Measurements from ENCODE around the gene TSGA10IP. TPM values are rescaled to one million over a fixed set of nuclear protein-coding genes. Genes with fewer than 3 reads are reported as not detected.

Gene TSGA10IP
- total and polyA plus RNA-seq, 12 donors = 0.01 TPM; not detected in 11

DNA sequence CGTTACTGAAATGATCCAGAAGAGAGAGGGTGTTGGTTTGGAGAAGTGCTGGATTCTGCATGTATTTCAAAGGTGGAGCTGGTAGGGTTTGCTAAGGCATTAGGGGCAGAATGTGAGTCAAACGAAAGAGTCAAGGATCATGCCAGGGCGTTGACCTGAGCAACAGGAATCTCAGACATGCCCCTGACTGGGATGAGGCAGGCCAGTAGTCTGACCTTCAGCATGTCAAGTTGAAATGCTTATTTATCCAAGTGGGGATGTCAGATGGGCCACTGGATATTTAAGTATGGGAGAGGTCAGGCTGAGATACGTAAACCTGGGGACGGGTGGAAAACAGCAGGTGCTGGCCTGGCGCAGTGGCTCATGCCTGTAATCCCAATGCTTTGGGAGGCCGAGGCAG is 2.7 kb upstream of the TSGA10IP start:
- no peak for TF ChIP-seq CTCF (IDR thresholded peaks at IDR 0.05)
- intact Hi-C loops (cut with DNase I) = no loop called here
- Histone ChIP-seq H3K27ac (peak overlapping the region in 1 of 10 donors; percentile 82), H3K36me3 (no peaks in the 10 kb centered on the region), H3K27me3 (peaks cover 0 to 19% (median 6%) of the 10 kb centered on the region in 7 donors), H3K4me3 (no peak overlapping the region), H3K9me3 (no peaks in the 10 kb centered on the region), H3K4me1 (peaks cover 0 to 15% (median 0%) of the 10 kb centered on the region in 9 donors)
- DNase-seq (no peak), ATAC-seq (no peak)
- 82 to 88% methylated on average over 7 of the region's 7 CpGs for WGBS, 2 donors

GRCh38 chr11:65944191-65944590 is 1.1 kb upstream of the TSGA10IP start:
- TF ChIP-seq CTCF (IDR thresholded peaks at IDR 0.05) = no peak
- Histone ChIP-seq H3K4me3 (no peak overlapping the region), H3K27ac (no peak overlapping the region), H3K9me3 (no peaks in the 10 kb centered on the region), H3K36me3 (no peaks in the 10 kb centered on the region), H3K4me1 (peaks cover 0 to 15% (median 0%) of the 10 kb centered on the region in 9 donors), H3K27me3 (peaks cover 0 to 23% (median 6%) of the 10 kb centered on the region in 7 donors)
- DNase-seq (no peak), ATAC-seq (no peak)
- intact Hi-C loops (cut with DNase I) = no loop called here
- WGBS, 2 donors = 89 to 91% methylated on average over 8 of the region's 8 CpGs

DNA sequence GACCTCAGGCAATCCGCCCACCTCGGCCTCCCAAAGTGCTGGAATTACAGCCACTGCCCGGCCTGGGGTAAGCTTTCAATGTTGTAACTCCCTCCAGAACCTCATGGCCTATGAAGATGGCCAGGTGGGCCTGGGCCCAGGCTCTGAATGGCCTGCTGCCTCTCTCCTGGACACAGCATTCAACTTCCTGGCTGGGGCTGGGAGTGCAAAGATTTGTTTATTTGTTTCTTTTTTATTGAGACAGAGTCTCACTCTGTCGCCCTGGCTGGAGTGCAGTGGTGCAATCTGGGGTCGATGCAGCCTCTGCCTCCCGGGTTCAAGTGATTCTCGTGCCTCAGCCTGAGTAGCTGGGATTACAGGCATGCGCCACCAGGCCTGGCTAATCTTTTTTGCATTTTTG is 513 bp upstream of the TSGA10IP start:
- TF ChIP-seq CTCF (IDR thresholded peaks at IDR 0.05) = no peak
- intact Hi-C loops (cut with DNase I) = no loop called here
- WGBS, 2 donors = 81 to 85% methylated on average over 8 of the region's 8 CpGs
- H3K9me3 ChIP-seq = no peaks in the 10 kb centered on the region
- H3K36me3 ChIP-seq = no peaks in the 10 kb centered on the region
- ATAC-seq (no peak), DNase-seq (no peak)
- H3K4me1 ChIP-seq = peaks cover 0 to 15% (median 0%) of the 10 kb centered on the region in 9 donors
- no peak overlapping the region for H3K27ac ChIP-seq
- H3K4me3 ChIP-seq = no peak overlapping the region
- H3K27me3 ChIP-seq = peaks cover 0 to 23% (median 6%) of the 10 kb centered on the region in 7 donors

DNA sequence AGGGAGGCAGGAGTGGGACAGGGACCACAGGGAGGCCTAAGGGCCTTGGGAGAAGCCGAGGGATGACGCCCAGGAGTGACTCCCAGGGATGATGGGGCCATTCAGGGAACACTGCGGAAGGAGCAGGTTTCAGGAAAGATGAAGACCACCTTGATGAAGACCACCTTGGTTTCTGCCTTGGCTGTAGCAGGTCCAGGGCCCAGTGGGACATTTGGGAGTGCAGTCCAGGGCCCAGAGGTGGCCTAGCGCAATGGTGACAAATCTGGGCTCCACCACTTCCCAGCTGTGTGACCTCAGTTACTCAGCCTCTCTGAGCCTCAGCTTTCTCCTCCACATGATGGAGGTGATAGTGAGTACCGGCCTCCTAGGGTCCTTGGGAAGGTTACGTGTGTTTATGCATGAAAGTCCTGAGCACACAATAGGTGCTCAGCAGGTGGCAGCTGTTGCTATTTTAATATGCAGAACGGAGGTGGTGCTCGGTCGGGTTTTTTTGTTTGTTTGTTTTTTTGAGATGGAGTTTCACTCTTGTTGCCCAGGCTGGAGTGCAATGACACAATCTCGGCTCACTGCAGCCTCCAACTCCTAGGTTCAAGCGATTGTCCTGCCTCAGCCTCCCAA is 770 bp downstream of the TSGA10IP start:
- Histone ChIP-seq H3K27ac (no peak overlapping the region), H3K36me3 (no peaks in the 10 kb centered on the region), H3K9me3 (no peaks in the 10 kb centered on the region), H3K4me1 (peaks cover 0 to 9% (median 0%) of the 10 kb centered on the region in 9 donors), H3K4me3 (no peak overlapping the region), H3K27me3 (peaks cover 0 to 11% (median 6%) of the 10 kb centered on the region in 7 donors)
- no peak for DNase-seq
- no peak for TF ChIP-seq CTCF (IDR thresholded peaks at IDR 0.05)
- 82 to 86% methylated on average over 11 of the region's 11 CpGs for WGBS, 2 donors
- intact Hi-C loops (cut with DNase I) = no loop called here
- no peak for ATAC-seq
